K562 (cell line): ENCODE data around the gene PHLDB1. TPM values are rescaled to one million over a fixed set of nuclear protein-coding genes. Genes with fewer than 3 reads are reported as not detected.
A peak's percentile ranks its signal among the peaks of the same experiment; 100 is the strongest.

Experiments used
- KLF6 ChIP-seq: fragments of 250-450 bp; sonication (Bioruptor Pico); IDR thresholded peaks from 2 replicates; pipeline ENCODE4 v1.4.0; 2020; ENCODE audit warnings: mild to moderate bottlenecking, moderate library complexity, borderline replicate concordance
- RNF2 ChIP-seq: sonication (generic); IDR thresholded peaks from 2 replicates; pipeline ENCODE4 v1.6.1; 2016
- polyA plus RNA-seq, 8 experiments: library from polyadenylated mRNA; depleted of rRNA in 4 of 8; stranded (reverse) in 5 of 8; unstranded in 3 of 8; fragments of >200 nt; fragmentation: Nextera tagmentation in 2 of 8; fragmentation: Illumina TruSeq in 1 of 8; extraction: Ambion mirVana in 2 of 8; extraction: Trizol in 1 of 8; gene quantifications; 2 replicates each; pipeline versions ENCODE4 v1.2.1 to v1.2.3, GENCODE V29; 2011 to 2014; ENCODE audit warnings: inconsistent platforms in 1 of 8, missing spikeins in 1 of 8
- total RNA-seq, 7 experiments: library from RNA; depleted of rRNA in 6 of 7; stranded (reverse); fragments of >200 nt in 6 of 7; fragmentation: Illumina TruSeq in 2 of 7; extraction: Trizol in 2 of 7; gene quantifications; 2 replicates each; pipeline versions ENCODE4 v1.2.1 to v1.2.3, GENCODE V29; 2011 to 2021; ENCODE audit warnings: low replicate concordance in 1 of 7
- TF ChIP-seq, protein P1 (sequence below), 2 experiments: IDR thresholded peaks; 2 replicates each; pipeline ENCODE4 v1.6.1; 2011; ENCODE audit warnings: borderline replicate concordance in 1 of 2, control low read depth in 1 of 2, low read depth in 1 of 2, low read length in 1 of 2, mild to moderate bottlenecking in 1 of 2, mixed read lengths in 1 of 2, moderate library complexity in 1 of 2; ENCODE audit not compliant: insufficient read depth in 1 of 2, insufficient read length in 1 of 2, poor library complexity in 1 of 2, severe bottlenecking in 1 of 2; ENCODE audit errors: extremely low read depth in 1 of 2
- TF ChIP-seq, protein P2 (sequence below): fragments of 450-650 bp; formaldehyde crosslinking; IDR thresholded peaks from 2 replicates; pipeline ENCODE4 v1.4.0; 2020; ENCODE audit warnings: mild to moderate bottlenecking, moderate library complexity
- TF ChIP-seq, protein P3 (sequence below), 2 experiments: fragments of 200-800 bp in 1 of 2; sonication (Bioruptor generic) in 1 of 2; sonication (generic) in 1 of 2; formaldehyde crosslinking in 1 of 2; IDR thresholded peaks in 1 of 2; conservative IDR thresholded peaks in 1 of 2; 2 replicates each; pipeline versions ENCODE4 v1.5.0 to v1.6.1; 2016 to 2020; ENCODE audit warnings: missing compliant biosample characterization in 1 of 2, missing genetic modification characterization in 1 of 2, missing genetic modification reagents in 1 of 2
- TF ChIP-seq, protein P4 (sequence below): fragments of 450-650 bp; IDR thresholded peaks from 2 replicates; pipeline ENCODE4 v1.6.1; 2016; ENCODE audit warnings: low read depth
- TF ChIP-seq, protein P5 (sequence below): fragments of 250-450 bp; sonication (Bioruptor Pico); IDR thresholded peaks from 2 replicates; pipeline ENCODE4 v1.4.0; 2020; ENCODE audit warnings: mild to moderate bottlenecking

The PHLDB1 gene
- total and polyA plus RNA-seq, 9 of the 15 experiments (the other 6 are each of a cell fraction or from before 2014, with no cell fraction given), result 2.0 to 28.7 (median 16.2) TPM

DNA sequence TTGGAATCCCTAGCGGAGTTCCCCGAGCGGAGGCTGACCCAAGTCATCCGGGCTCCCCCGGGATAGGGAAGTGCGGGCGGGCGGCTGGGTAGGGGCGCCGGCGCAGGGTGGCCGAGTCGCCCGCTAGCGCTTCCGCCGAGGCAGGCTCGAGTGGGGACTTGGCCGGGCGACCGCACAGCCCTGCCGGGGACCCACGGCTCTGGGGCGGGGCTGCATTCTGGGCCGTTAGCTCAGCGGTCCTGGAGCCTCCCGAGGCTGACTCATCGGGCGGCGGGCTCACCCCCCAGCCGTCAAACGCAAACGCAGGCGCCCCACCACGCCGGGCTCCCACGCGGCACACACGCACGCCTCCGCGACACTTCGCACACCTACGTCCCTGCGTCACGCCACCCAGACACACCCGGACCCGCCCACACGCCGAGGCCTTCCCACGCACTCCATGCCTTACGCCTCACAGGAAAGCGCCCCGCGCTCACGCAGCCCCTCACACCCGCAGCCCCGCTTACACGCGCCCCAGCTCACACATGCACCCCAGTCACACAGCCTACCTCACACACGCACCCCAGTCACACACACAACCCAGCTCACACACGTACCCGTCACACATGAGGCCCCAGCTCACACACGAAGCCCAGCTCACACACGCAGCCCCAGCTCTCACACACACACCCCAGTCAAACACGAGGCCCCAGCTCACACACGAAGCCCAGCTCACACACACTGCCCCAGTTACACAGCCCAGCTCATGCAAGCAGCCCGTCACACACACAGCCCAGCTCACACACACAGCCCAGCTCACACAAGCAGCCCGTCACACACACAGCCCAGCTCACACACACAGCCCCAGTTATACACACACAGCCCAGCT is 1.2 kb downstream of the PHLDB1 start (continued):
- TF ChIP-seq KLF6 (CRISPR knock-in tag) (0 out of 2 replicates have a peak, but pooled peaks have one; percentile 59), RNF2 (peak; percentile 74)
- TF ChIP-seq, protein P1, sequence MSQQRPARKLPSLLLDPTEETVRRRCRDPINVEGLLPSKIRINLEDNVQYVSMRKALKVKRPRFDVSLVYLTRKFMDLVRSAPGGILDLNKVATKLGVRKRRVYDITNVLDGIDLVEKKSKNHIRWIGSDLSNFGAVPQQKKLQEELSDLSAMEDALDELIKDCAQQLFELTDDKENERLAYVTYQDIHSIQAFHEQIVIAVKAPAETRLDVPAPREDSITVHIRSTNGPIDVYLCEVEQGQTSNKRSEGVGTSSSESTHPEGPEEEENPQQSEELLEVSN (IDR thresholded peaks at IDR 0.05; ENCODE audit: borderline replicate concordance in 1 of 2, extremely low read depth in 1 of 2, insufficient read depth in 1 of 2, insufficient read length in 1 of 2, low read depth in 1 of 2, low read length in 1 of 2, poor library complexity in 1 of 2, severe bottlenecking in 1 of 2), result peak; percentile 93 to 94
- TF ChIP-seq, protein P2, sequence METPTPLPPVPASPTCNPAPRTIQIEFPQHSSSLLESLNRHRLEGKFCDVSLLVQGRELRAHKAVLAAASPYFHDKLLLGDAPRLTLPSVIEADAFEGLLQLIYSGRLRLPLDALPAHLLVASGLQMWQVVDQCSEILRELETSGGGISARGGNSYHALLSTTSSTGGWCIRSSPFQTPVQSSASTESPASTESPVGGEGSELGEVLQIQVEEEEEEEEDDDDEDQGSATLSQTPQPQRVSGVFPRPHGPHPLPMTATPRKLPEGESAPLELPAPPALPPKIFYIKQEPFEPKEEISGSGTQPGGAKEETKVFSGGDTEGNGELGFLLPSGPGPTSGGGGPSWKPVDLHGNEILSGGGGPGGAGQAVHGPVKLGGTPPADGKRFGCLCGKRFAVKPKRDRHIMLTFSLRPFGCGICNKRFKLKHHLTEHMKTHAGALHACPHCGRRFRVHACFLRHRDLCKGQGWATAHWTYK (CRISPR knock-in tag), result 0 out of 2 replicates have a peak, but pooled peaks have one; percentile 48
- TF ChIP-seq, protein P3, sequence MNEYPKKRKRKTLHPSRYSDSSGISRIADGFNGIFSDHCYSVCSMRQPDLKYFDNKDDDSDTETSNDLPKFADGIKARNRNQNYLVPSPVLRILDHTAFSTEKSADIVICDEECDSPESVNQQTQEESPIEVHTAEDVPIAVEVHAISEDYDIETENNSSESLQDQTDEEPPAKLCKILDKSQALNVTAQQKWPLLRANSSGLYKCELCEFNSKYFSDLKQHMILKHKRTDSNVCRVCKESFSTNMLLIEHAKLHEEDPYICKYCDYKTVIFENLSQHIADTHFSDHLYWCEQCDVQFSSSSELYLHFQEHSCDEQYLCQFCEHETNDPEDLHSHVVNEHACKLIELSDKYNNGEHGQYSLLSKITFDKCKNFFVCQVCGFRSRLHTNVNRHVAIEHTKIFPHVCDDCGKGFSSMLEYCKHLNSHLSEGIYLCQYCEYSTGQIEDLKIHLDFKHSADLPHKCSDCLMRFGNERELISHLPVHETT (CRISPR knock-in tag; conservative IDR thresholded peaks at IDR 0.05 in 1 of 2, IDR thresholded peaks at IDR 0.05 in 1 of 2), result 0 out of 4 replicates have a peak, but pooled peaks of 1 of the 2 experiments have one; percentile 36
- TF ChIP-seq, protein P4, sequence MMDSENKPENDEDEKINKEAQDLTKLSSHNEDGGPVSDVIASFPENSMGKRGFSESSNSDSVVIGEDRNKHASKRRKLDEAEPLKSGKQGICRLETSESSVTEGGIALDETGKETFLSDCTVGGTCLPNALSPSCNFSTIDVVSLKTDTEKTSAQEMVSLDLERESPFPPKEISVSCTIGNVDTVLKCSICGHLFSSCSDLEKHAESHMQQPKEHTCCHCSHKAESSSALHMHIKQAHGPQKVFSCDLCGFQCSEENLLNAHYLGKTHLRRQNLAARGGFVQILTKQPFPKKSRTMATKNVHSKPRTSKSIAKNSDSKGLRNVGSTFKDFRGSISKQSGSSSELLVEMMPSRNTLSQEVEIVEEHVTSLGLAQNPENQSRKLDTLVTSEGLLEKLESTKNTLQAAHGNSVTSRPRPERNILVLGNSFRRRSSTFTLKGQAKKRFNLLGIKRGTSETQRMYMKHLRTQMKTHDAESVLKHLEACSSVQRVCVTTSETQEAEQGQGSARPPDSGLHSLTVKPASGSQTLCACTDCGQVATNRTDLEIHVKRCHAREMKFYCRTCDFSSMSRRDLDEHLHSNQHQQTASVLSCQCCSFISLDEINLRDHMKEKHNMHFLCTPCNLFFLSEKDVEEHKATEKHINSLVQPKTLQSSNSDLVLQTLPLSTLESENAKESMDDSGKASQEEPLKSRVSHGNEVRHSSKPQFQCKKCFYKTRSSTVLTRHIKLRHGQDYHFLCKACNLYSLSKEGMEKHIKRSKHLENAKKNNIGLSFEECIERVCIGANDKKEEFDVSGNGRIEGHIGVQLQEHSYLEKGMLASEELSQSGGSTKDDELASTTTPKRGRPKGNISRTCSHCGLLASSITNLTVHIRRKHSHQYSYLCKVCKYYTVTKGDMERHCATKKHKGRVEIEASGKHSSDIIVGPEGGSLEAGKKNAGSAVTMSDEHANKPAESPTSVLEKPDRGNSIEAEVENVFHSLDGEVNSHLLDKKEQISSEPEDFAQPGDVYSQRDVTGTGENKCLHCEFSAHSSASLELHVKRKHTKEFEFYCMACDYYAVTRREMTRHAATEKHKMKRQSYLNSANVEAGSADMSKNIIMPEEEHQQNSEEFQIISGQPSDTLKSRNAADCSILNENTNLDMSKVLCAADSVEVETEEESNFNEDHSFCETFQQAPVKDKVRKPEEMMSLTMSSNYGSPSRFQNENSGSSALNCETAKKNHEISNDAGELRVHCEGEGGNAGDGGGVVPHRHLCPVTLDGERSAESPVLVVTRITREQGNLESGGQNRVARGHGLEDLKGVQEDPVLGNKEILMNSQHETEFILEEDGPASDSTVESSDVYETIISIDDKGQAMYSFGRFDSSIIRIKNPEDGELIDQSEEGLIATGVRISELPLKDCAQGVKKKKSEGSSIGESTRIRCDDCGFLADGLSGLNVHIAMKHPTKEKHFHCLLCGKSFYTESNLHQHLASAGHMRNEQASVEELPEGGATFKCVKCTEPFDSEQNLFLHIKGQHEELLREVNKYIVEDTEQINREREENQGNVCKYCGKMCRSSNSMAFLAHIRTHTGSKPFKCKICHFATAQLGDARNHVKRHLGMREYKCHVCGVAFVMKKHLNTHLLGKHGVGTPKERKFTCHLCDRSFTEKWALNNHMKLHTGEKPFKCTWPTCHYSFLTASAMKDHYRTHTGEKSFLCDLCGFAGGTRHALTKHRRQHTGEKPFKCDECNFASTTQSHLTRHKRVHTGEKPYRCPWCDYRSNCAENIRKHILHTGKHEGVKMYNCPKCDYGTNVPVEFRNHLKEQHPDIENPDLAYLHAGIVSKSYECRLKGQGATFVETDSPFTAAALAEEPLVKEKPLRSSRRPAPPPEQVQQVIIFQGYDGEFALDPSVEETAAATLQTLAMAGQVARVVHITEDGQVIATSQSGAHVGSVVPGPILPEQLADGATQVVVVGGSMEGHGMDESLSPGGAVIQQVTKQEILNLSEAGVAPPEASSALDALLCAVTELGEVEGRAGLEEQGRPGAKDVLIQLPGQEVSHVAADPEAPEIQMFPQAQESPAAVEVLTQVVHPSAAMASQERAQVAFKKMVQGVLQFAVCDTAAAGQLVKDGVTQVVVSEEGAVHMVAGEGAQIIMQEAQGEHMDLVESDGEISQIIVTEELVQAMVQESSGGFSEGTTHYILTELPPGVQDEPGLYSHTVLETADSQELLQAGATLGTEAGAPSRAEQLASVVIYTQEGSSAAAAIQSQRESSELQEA, result peak; percentile 21; the same call in 1 of the 2 replicates
- TF ChIP-seq, protein P5, sequence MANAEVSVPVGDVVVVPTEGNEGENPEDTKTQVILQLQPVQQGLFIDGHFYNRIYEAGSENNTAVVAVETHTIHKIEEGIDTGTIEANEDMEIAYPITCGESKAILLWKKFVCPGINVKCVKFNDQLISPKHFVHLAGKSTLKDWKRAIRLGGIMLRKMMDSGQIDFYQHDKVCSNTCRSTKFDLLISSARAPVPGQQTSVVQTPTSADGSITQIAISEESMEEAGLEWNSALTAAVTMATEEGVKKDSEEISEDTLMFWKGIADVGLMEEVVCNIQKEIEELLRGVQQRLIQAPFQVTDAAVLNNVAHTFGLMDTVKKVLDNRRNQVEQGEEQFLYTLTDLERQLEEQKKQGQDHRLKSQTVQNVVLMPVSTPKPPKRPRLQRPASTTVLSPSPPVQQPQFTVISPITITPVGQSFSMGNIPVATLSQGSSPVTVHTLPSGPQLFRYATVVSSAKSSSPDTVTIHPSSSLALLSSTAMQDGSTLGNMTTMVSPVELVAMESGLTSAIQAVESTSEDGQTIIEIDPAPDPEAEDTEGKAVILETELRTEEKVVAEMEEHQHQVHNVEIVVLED (CRISPR knock-in tag), result peak; percentile 91
